H1 (cell line): ENCODE measurements around the gene CIAO2B.

Source experiments
- BCL11A ChIP-seq, 2 experiments: IDR thresholded peaks; one replicate each; pipeline ENCODE4 v1.6.1; 2011; ENCODE audit warnings: low read depth in 2 of 2, low read length in 2 of 2, mild to moderate bottlenecking in 2 of 2
- CTCF ChIP-seq, 3 experiments: IDR thresholded peaks; 1 replicate in 2 of 3; 2 replicates in 1 of 3; pipeline versions ENCODE4 v1.5.1 to v1.6.1; 2011; ENCODE audit warnings: low read length in 3 of 3, mild to moderate bottlenecking in 3 of 3, inconsistent platforms in 2 of 3, low read depth in 1 of 3, moderate library complexity in 1 of 3; ENCODE audit not compliant: insufficient read depth in 1 of 3; ENCODE audit errors: control extremely low read depth in 1 of 3
- EP300 ChIP-seq, 2 experiments: IDR thresholded peaks; 1 replicate in 1 of 2; 2 replicates in 1 of 2; pipeline ENCODE4 v1.6.1; 2011 to 2012; ENCODE audit warnings: low read depth in 2 of 2, low read length in 2 of 2, mild to moderate bottlenecking in 2 of 2, borderline replicate concordance in 1 of 2, inconsistent platforms in 1 of 2, moderate library complexity in 1 of 2
- POLR2A ChIP-seq, 2 experiments: IDR thresholded peaks; 1 replicate in 1 of 2; 2 replicates in 1 of 2; pipeline ENCODE4 v1.6.1; 2011; ENCODE audit warnings: low read depth in 2 of 2, low read length in 2 of 2, mild to moderate bottlenecking in 2 of 2; ENCODE audit errors: control extremely low read depth in 1 of 2
- SIN3A ChIP-seq, 2 experiments: IDR thresholded peaks in 1 of 2; conservative IDR thresholded peaks in 1 of 2; 2 replicates each; pipeline ENCODE4 v1.6.1; 2011 to 2012; ENCODE audit warnings: low read length in 2 of 2, improper control_type of control experiment in 1 of 2, low read depth in 1 of 2, mild to moderate bottlenecking in 1 of 2

- TF ChIP-seq BCL11A (IDR thresholded peaks at IDR 0.05; ENCODE audit: low read depth in 2 of 2, low read length in 2 of 2), result no peak
- TF ChIP-seq POLR2A (IDR thresholded peaks at IDR 0.05; ENCODE audit: control extremely low read depth in 1 of 2, low read depth in 2 of 2, low read length in 2 of 2), result no peak
- TF ChIP-seq EP300 (IDR thresholded peaks at IDR 0.05; ENCODE audit: borderline replicate concordance in 1 of 2, low read depth in 2 of 2, low read length in 2 of 2), result no peak
- TF ChIP-seq SIN3A (conservative IDR thresholded peaks at IDR 0.05 in 1 of 2, IDR thresholded peaks at IDR 0.05 in 1 of 2; ENCODE audit: low read depth in 1 of 2, low read length in 2 of 2), result no peak
- no peak for TF ChIP-seq CTCF (IDR thresholded peaks at IDR 0.05; ENCODE audit: control extremely low read depth in 1 of 3, insufficient read depth in 1 of 3, low read depth in 1 of 3, low read length in 3 of 3)
Observed at GRCh38 chr16:66946541-66946940, 12.3 kb upstream of the CIAO2B start.
